HepG2 (cell line): ENCODE results near the gene ZKSCAN1. TPM values are rescaled to one million over a fixed set of nuclear protein-coding genes. Genes with fewer than 3 reads are reported as not detected.

Experiments
- ADNP ChIP-seq: sonication (generic); formaldehyde crosslinking; IDR thresholded peaks from 2 replicates; pipeline ENCODE4 v1.4.0; 2020; ENCODE audit warnings: missing genetic modification reagents
- ATF2 ChIP-seq: sonication (generic); formaldehyde crosslinking; IDR thresholded peaks from 2 replicates; pipeline ENCODE4 v1.4.0; 2020; ENCODE audit warnings: missing genetic modification reagents
- ATF3 ChIP-seq: sonication (generic); formaldehyde crosslinking; IDR thresholded peaks from 2 replicates; pipeline ENCODE4 v1.4.0; 2020; ENCODE audit warnings: missing genetic modification reagents
- CHD2 ChIP-seq: IDR thresholded peaks from 2 replicates; pipeline ENCODE4 v1.6.1; 2011; ENCODE audit warnings: low read depth, low read length, improper control_type of control experiment
- GPBP1L1 ChIP-seq: sonication (generic); formaldehyde crosslinking; IDR thresholded peaks from 2 replicates; pipeline ENCODE4 v1.5.0; 2020; ENCODE audit warnings: mild to moderate bottlenecking, missing genetic modification reagents
- HMG20A ChIP-seq: IDR thresholded peaks from 2 replicates; pipeline ENCODE4 v1.6.1; 2016; ENCODE audit warnings: borderline replicate concordance
- HOXA7 ChIP-seq: sonication (generic); formaldehyde crosslinking; IDR thresholded peaks from 2 replicates; pipeline ENCODE4 v1.8.1; 2022; ENCODE audit warnings: mild to moderate bottlenecking, missing genetic modification reagents, moderate library complexity
- PAX8 ChIP-seq: sonication (generic); formaldehyde crosslinking; IDR thresholded peaks from 2 replicates; pipeline ENCODE4 v1.8.0; 2022; ENCODE audit warnings: mild to moderate bottlenecking, missing genetic modification reagents, borderline replicate concordance
- ZFP1 ChIP-seq: IDR thresholded peaks from 2 replicates; pipeline ENCODE4 v1.6.1; 2016
- ZNF225 ChIP-seq: sonication (generic); formaldehyde crosslinking; IDR thresholded peaks from 2 replicates; pipeline ENCODE4 v1.4.0; 2020; ENCODE audit warnings: mild to moderate bottlenecking, missing genetic modification reagents
- ZNF3 ChIP-seq: IDR thresholded peaks from 2 replicates; pipeline ENCODE4 v1.7.0; 2017; ENCODE audit warnings: inconsistent platforms
- ZNF564 ChIP-seq: sonication (generic); formaldehyde crosslinking; IDR thresholded peaks from 2 replicates; pipeline ENCODE4 v1.8.1; 2023; ENCODE audit warnings: mild to moderate bottlenecking, missing genetic modification reagents
- ZNF619 ChIP-seq: sonication (generic); formaldehyde crosslinking; IDR thresholded peaks from 2 replicates; pipeline ENCODE4 v1.4.0; 2020; ENCODE audit warnings: mild to moderate bottlenecking, missing genetic modification reagents
- ZNF652 ChIP-seq: IDR thresholded peaks from 2 replicates; pipeline ENCODE4 v1.6.1; 2016; ENCODE audit warnings: low read depth, borderline replicate concordance
- ZNF891 ChIP-seq: sonication (generic); formaldehyde crosslinking; IDR thresholded peaks from 2 replicates; pipeline ENCODE4 v1.5.0; 2020; ENCODE audit warnings: mild to moderate bottlenecking, missing genetic modification reagents
- ZSCAN20 ChIP-seq: sonication (generic); formaldehyde crosslinking; IDR thresholded peaks from 2 replicates; pipeline ENCODE4 v1.4.0; 2020; ENCODE audit warnings: missing genetic modification reagents, mild to moderate bottlenecking, borderline replicate concordance
- ZSCAN9 ChIP-seq: IDR thresholded peaks from 2 replicates; pipeline ENCODE4 v1.6.1; 2016; ENCODE audit warnings: borderline replicate concordance
- polyA plus RNA-seq, 8 experiments: library from polyadenylated mRNA; depleted of rRNA in 3 of 8; stranded (reverse) in 7 of 8; unstranded in 1 of 8; fragments of >200 nt; fragmentation: Illumina TruSeq in 4 of 8; extraction: Trizol in 4 of 8; gene quantifications; 2 replicates each; pipeline versions ENCODE4 v1.2.1 to v1.2.3, GENCODE V29; 2011 to 2016; ENCODE audit warnings: low read depth in 4 of 8, missing spikeins in 1 of 8, mixed read lengths in 1 of 8; ENCODE audit not compliant: insufficient read depth in 1 of 8
- total RNA-seq, 5 experiments: library from RNA; depleted of rRNA; stranded (reverse); fragments of >200 nt; fragmentation: Illumina TruSeq; extraction: Trizol; gene quantifications; 2 replicates each; pipeline ENCODE4 v1.2.3, GENCODE V29; 2016; ENCODE audit warnings: low read depth in 1 of 5
- TF ChIP-seq, protein P1 (sequence below): sonication (generic); formaldehyde crosslinking; IDR thresholded peaks from 2 replicates; pipeline ENCODE4 v1.4.0; 2020; ENCODE audit warnings: missing genetic modification reagents, mild to moderate bottlenecking, borderline replicate concordance
- TF ChIP-seq, protein P2 (sequence below): sonication (generic); formaldehyde crosslinking; IDR thresholded peaks from 2 replicates; pipeline ENCODE4 v1.5.1; 2020; ENCODE audit warnings: missing genetic modification reagents, mild to moderate bottlenecking, borderline replicate concordance
- TF ChIP-seq, protein P3 (sequence below): sonication (generic); formaldehyde crosslinking; IDR thresholded peaks from 2 replicates; pipeline ENCODE4 v1.5.0; 2020; ENCODE audit warnings: mild to moderate bottlenecking, missing genetic modification reagents, moderate library complexity

Gene ZKSCAN1
- total and polyA plus RNA-seq, 2 of the 13 experiments (the other 11 are each of a cell fraction or from before 2014, with no cell fraction given), result 46.4 to 60.6 TPM

DNA sequence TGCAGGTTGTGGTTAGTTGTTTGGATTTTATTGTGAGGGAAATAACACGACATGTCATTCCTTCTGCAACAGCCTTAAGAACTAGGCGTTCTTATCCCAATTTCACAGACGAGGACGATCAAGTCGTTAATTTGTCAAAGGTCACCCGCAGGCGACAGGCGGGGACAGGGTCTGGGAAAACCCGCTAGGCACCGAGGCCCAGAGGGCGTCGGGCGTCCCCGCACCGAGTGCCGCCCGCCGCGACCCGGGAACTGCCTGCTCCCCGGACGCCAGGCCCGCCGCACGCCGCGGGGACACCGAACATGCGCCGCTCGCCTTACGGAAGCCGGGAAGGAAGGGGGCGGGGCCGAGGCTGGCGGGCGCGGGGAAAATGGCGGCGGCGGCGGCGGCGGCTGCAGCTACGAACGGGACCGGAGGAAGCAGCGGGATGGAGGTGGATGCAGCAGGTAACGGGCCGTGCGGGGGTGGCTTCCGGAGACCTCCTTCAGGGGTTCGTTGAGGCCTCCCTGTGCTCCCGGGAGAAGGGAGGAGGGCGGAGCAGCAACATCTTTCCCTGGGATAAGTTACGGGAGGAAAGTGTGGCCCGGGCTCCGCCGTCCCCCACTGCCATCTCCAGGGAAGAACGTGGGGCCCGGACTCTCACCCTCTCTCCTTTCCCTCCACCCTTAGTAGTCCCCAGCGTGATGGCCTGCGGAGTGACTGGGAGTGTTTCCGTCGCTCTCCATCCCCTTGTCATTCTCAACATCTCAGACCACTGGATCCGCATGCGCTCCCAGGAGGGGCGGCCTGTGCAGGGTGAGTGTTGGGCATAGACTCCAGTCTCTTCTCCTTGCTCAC, 73.4 kb downstream of the ZKSCAN1 start, which contains the start of gene COPS6 (continued):
- TF ChIP-seq ATF2 (CRISPR knock-in tag) (peak; percentile 53; the same call in 1 of the 2 replicates), ZSCAN20 (CRISPR knock-in tag) (peak; percentile 90; the same call in 1 of the 2 replicates), ADNP (CRISPR knock-in tag) (no peak), ZNF564 (peak; percentile 95), GPBP1L1 (CRISPR knock-in tag) (no peak), HMG20A (CRISPR knock-in tag) (no peak), ZNF225 (CRISPR knock-in tag) (peak; percentile 80), ZSCAN9 (CRISPR knock-in tag) (0 out of 2 replicates have a peak, but pooled peaks have one; percentile 46), HOXA7 (CRISPR knock-in tag) (0 out of 2 replicates have a peak, but pooled peaks have one; percentile 56), ZNF891 (CRISPR knock-in tag) (peak; percentile 85; the same call in 1 of the 2 replicates), PAX8 (CRISPR knock-in tag) (peak; percentile 66; the same call in 1 of the 2 replicates), ZFP1 (peak; percentile 56; the same call in 1 of the 2 replicates), ZNF619 (CRISPR knock-in tag) (no peak), ZNF652 (CRISPR knock-in tag) (no peak), CHD2 (no peak), ATF3 (CRISPR knock-in tag) (peak; percentile 14; the same call in 1 of the 2 replicates), ZNF3 (CRISPR knock-in tag) (no peak)
- TF ChIP-seq, protein P1, sequence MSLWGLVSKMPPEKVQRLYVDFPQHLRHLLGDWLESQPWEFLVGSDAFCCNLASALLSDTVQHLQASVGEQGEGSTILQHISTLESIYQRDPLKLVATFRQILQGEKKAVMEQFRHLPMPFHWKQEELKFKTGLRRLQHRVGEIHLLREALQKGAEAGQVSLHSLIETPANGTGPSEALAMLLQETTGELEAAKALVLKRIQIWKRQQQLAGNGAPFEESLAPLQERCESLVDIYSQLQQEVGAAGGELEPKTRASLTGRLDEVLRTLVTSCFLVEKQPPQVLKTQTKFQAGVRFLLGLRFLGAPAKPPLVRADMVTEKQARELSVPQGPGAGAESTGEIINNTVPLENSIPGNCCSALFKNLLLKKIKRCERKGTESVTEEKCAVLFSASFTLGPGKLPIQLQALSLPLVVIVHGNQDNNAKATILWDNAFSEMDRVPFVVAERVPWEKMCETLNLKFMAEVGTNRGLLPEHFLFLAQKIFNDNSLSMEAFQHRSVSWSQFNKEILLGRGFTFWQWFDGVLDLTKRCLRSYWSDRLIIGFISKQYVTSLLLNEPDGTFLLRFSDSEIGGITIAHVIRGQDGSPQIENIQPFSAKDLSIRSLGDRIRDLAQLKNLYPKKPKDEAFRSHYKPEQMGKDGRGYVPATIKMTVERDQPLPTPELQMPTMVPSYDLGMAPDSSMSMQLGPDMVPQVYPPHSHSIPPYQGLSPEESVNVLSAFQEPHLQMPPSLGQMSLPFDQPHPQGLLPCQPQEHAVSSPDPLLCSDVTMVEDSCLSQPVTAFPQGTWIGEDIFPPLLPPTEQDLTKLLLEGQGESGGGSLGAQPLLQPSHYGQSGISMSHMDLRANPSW, result no peak
- TF ChIP-seq, protein P2, sequence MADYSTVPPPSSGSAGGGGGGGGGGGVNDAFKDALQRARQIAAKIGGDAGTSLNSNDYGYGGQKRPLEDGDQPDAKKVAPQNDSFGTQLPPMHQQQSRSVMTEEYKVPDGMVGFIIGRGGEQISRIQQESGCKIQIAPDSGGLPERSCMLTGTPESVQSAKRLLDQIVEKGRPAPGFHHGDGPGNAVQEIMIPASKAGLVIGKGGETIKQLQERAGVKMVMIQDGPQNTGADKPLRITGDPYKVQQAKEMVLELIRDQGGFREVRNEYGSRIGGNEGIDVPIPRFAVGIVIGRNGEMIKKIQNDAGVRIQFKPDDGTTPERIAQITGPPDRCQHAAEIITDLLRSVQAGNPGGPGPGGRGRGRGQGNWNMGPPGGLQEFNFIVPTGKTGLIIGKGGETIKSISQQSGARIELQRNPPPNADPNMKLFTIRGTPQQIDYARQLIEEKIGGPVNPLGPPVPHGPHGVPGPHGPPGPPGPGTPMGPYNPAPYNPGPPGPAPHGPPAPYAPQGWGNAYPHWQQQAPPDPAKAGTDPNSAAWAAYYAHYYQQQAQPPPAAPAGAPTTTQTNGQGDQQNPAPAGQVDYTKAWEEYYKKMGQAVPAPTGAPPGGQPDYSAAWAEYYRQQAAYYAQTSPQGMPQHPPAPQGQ (CRISPR knock-in tag), result no peak
- TF ChIP-seq, protein P3, sequence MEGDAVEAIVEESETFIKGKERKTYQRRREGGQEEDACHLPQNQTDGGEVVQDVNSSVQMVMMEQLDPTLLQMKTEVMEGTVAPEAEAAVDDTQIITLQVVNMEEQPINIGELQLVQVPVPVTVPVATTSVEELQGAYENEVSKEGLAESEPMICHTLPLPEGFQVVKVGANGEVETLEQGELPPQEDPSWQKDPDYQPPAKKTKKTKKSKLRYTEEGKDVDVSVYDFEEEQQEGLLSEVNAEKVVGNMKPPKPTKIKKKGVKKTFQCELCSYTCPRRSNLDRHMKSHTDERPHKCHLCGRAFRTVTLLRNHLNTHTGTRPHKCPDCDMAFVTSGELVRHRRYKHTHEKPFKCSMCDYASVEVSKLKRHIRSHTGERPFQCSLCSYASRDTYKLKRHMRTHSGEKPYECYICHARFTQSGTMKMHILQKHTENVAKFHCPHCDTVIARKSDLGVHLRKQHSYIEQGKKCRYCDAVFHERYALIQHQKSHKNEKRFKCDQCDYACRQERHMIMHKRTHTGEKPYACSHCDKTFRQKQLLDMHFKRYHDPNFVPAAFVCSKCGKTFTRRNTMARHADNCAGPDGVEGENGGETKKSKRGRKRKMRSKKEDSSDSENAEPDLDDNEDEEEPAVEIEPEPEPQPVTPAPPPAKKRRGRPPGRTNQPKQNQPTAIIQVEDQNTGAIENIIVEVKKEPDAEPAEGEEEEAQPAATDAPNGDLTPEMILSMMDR, result no peak
